HG03565 (cell line): ENCODE measurements around the gene UBE2K.
"Not testable (repeated sequence)": the region's sequence is repeated elsewhere in the genome, so short reads cannot be mapped to it uniquely, and the experiment has no call there.

Experiments
- ATAC-seq: cut with Tn5 transposase; IDR thresholded peaks from one replicate; pipeline ENCODE4 v1.9.1; 2021; ENCODE audit warnings: mild to moderate bottlenecking, moderate library complexity; ENCODE audit not compliant: unreplicated experiment

The UBE2K gene

GRCh38 chr4:39792529-39792928 is 94.6 kb downstream of the UBE2K start:
- ATAC-seq = no peak

- ATAC-seq = not testable (repeated sequence)
Observed at GRCh38 chr4:39792976-39793375, 95.0 kb downstream of the UBE2K start.

DNA sequence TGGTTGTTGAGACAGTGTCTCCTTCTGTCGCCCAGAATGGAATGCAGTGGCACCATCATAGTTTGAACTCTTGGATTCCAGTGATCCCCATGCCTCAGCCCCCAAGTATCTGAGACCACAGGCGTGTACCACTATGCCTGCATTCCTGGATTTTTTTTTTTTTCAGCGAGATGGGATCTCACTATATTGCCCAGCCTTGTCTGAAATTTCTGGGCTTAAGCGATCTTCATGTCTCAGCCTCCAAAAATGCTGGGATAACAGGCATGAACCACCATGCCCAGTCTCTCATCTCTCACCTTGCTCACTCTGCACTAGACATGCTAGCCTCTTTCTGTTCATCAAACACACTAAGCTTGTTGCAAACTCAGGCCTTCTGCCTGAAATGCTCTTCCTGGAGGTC is 104.1 kb downstream of the UBE2K start:
- no peak for ATAC-seq

- no peak for ATAC-seq
Observed at GRCh38 chr4:39808231-39808749, 110.4 kb downstream of the UBE2K start.

DNA sequence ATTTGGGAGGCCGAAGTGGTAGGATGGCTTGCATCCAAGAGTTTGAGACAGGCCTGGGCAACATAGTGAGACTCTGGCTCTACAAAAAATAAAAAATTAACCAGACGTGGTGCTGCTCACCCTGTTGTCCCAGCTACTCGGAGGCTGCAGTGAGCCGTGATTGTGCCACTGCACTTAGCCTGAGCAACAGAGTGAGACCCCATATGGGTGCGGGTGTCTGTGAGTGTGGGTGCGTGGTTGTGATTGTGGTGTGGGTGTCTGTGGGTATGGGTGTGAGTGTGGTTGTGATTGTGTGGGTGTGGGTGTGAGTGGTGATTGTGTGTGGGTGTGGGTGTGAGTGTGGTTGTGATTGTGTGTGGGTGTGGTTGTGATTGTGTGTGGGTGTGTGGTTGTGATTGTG is 114.6 kb downstream of the UBE2K start:
- ATAC-seq = no peak

DNA sequence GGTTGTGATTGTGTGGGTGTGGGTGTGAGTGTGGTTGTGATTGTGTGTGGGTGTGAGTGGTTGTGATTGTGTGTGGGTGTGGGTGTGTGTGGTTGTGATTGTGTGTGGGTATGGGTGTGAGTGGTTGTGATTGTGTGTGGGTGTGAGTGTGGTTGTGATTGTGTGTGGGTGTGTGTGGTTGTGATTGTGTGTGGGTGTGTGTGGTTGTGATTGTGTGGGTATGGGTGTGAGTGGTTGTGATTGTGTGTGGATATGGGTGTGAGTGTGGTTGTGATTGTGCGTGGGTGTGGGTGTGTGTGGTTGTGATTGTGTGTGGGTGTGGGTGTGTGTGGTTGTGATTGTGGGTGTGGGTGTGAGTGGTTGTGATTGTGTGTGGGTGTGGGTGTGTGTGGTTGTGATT is 115.1 kb downstream of the UBE2K start:
- not testable (repeated sequence) for ATAC-seq

- not testable (repeated sequence) for ATAC-seq
Observed at GRCh38 chr4:39813761-39814160, 115.8 kb downstream of the UBE2K start.

DNA sequence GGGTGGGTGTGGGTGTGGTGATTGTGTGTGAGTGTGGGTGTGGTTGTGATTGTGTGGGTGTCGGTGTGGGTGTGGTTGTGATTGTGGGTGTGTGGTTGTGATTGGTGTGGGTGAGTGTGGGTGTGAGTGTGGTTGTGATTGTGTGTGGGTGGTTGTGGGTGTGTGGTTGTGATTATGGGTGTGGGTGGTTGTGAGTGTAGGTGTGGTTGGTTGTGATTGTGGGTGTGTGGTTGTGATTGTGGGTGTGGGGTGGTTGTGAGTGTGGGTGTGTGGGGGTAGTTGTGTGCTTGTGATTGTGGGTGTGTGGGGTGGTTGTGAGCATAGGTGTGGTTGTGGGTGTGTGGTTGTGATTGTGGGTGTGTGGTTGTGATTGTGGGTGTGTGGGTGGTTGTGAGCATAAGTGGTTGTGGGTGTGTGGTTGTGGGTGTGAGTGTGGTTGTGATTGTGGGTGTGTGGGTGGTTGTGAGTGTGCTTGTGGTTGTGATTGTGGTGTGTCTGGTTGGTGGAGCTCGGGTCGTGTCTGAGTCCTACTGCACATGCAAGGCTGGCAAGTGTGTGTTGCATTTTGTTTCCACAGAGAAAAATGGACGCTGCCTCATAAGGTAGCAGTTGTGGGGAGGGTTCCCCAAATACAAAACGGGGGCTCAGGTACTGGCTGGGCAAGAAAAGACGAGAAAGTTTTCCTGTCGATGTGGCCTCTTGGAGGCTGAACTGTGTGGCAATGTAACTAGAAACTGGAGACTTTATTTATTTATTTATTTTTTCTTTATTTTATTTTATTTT is 116.7 kb downstream of the UBE2K start:
- ATAC-seq = no peak

- no peak for ATAC-seq
Observed at GRCh38 chr4:39818646-39819045, 120.7 kb downstream of the UBE2K start.

DNA sequence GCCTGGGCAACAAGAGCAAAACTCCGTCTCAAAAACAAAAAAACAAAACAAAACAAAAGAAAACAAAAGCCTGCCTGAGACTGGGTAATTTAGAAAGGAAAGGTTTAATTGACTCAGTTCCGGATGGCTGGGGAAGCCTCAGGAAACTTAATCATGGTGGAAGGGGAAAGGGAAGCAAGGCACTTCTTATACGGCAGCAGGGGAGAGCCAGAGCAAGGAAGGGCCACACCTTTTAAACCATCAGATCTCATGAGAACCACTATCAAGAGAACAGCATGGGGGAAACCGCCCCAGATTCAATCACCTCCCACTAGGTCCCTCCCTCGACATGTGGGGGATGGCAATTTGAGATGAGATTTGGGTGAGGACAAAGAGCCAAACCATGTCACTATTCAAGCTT is 122.2 kb downstream of the UBE2K start:
- no peak for ATAC-seq

- no peak for ATAC-seq
Observed at GRCh38 chr4:39821951-39822350, 124.0 kb downstream of the UBE2K start.

DNA sequence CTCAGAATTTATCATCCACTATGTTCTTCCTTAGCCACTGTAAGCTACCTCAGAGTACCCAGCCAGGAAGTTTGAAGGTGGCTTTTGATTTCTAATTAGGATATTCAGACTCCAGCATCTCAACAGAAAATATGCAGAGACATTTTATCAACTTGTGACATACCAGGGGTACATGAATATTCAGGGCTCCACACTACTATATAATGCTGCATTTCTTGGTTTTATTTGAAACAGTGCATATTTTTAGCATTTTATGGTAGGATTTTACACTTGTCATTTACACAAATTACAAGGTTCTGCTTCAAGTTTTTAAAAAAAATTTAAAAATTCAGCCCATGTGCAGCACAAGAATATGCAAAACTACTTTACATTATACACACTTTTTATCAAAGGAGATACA is 124.7 kb downstream of the UBE2K start:
- no peak for ATAC-seq

DNA sequence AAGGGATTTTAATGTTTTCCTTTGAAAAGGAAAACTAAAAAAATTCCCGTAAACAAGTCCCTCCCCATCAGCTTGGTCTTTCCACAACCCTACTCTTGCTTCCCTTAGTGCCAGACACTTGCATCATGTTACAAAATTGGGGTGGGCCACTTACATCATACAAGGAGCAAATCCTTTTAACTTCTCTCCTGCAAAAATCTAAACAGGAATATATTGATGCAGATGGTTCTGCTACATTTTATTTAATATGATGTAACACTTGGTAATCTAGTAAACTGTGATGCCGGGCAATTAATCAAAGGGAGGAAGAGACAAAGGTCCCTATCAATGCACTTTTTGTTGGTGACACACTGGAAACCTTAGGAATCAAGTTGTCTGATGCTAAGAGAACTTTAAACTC is 125.3 kb downstream of the UBE2K start:
- no peak for ATAC-seq

DNA sequence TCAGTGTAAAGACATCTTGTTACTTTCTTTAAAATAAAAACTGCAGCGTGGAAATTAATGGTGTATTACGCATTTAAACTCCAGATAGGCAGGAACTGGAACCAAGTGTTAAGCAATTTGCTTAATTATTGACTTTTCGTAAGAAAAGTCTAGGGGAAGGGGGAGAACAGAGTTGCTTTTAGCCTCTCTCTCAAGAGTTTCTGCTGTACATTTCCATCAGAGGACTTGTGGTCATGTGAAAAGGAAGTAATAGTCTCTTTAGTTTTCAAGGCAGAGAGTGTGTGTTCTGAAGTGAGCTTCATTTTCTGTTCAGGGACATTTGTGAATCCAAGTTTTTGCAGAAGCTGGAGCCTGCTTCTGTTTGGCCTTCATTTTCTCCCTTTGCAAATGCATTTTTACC is 127.2 kb downstream of the UBE2K start:
- ATAC-seq = no peak

- no peak for ATAC-seq
Observed at GRCh38 chr4:39825741-39826231, 127.8 kb downstream of the UBE2K start.
